Fibroblast of skin of abdomen (primary cell): Measurements from ENCODE around the gene KLHL6.
"Not testable (repeated sequence)": the region's sequence is repeated elsewhere in the genome, so short reads cannot be mapped to it uniquely, and the experiment has no call there.

Experiments used
- DNase-seq: peaks from one replicate; pipeline ENCODE4 v3.0.0-alpha.2; 2013

KLHL6 gene

DNA sequence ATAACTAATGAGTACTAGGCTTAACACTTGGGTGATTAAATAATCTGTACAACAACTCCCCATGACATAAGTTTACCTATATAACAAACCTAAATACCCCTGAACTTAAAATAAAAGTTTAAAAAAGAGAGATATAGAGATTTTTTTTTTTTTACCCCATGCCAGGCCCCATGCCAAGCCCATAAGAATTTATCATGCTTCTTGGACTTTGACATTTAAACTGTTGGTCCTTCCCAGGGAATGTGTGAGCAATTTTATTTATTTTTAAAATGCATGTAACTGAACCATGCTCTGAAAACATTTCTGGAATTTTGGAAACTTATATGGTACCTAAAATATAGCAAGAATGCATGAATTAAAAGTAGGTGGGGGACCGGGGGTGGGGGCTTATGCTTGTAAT, 26.3 kb downstream of the KLHL6 start:
- DNase-seq: no peak

- DNase-seq: not testable (repeated sequence)
Measured at GRCh38 chr3:183528758-183529157, 26.7 kb downstream of the KLHL6 start.

- DNase-seq: no peak
Measured at GRCh38 chr3:183527428-183528379, 27.8 kb downstream of the KLHL6 start.

GRCh38 chr3:183526838-183527427, 28.6 kb downstream of the KLHL6 start:
- no peak for DNase-seq

GRCh38 chr3:183524476-183524875, 31.0 kb downstream of the KLHL6 start:
- DNase-seq: no peak

DNA sequence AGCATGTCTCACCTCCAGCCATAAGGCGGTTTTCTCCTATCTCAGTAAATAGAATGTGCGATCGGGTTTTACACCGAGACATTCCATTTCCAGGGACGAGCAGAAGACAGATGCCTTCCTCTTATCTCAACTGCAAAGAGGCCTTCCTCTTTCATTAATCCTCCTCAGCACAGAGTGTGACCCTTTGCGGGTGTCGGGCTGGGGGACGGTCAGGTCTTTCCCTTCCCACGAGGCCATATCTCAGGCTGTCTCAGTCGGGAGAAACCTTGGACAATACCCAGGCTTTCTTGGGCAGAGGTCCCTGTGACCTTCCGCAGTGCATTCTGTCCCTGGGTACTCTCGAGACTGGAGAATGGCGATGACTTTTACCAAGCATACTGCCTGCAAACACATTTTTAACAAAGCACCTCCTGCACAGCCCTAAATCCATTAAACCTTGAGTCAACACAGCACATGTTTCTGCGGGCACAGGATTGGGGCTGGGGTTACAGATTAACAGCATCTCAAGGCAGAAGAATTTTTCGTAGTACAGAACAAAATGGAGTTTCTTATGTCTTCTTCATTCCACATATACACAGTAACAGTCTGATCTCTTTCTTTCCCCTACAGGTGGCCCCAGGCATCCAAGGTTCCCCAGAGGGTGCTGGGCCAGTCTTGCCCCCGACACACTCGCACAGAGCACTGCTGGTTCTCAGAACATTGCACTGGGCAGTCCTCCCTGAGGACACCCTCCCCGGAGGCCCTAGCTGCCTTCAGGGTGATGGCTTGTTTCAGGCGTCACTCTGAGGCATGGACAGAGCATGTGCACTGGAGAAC, 34.6 kb downstream of the KLHL6 start:
- not testable (repeated sequence) for DNase-seq

GRCh38 chr3:183520295-183520694, 35.2 kb downstream of the KLHL6 start:
- not testable (repeated sequence) for DNase-seq

GRCh38 chr3:183519891-183520290, 35.6 kb downstream of the KLHL6 start:
- no peak for DNase-seq

- DNase-seq: no peak
Measured at GRCh38 chr3:183518491-183519251, 36.8 kb downstream of the KLHL6 start.

DNA sequence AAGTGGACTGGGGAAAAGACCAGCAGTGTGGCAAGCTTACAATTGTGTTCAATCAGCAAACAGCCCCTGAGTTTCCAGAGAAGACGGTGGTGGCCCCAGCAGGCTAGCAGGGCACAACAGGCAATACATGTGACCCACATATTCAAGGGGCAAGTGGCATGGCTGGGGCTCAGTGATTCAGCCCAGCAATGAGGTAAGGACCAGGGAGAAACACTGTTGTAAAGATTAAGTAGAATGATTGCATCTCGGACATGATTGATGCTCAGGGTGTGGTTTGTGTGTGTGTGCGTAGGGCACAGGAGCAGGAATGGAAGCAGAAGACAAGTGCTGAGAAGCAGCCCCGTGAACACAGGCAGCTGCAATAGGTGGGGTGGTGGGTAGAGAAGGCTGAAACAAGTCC, 37.9 kb downstream of the KLHL6 start:
- DNase-seq: no peak

- no peak for DNase-seq
Measured at GRCh38 chr3:183515968-183516851, 39.3 kb downstream of the KLHL6 start.

- DNase-seq: no peak
Measured at GRCh38 chr3:183514021-183514420, 41.5 kb downstream of the KLHL6 start.

- no peak for DNase-seq
Measured at GRCh38 chr3:183513046-183513706, 42.3 kb downstream of the KLHL6 start.

DNA sequence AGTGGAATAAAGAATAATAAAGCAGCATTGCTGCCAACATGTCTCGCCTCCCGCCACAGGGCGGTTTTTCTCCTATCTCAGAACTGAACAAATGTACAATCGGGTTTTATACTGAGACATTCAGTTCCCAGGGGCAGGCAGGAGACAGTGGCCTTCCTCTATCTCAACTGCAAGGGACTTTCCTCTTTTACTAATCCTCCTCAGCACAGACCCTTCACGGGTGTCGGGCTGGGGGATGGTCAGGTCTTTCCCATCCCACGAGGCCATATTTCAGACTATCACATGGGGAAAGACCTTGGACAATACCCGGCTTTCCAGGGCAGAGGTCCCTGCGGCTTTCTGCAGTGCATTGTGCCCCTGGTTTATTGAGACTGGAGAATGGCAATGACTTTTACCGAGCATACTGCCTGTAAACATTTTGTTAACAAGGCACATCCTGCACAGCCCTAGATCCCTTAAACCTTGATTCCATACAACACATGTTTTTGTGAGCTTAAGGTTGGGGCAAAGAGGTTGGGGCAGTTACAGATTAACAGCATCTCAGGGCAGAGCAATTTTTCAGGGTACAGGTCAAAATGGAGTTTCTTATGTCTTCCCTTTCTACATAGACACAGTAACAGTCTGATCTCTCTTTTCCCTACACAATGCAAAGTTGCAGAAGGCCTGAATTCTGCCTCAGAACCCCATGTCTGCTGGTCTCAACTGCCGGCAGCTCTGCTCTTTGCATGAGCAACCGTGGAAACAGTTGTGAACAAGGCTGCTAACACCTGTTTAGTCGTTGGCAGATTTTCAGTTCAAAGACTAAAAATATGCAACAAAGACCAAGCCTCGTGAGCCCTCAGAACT, 44.0 kb downstream of the KLHL6 start:
- DNase-seq: not testable (repeated sequence)

DNA sequence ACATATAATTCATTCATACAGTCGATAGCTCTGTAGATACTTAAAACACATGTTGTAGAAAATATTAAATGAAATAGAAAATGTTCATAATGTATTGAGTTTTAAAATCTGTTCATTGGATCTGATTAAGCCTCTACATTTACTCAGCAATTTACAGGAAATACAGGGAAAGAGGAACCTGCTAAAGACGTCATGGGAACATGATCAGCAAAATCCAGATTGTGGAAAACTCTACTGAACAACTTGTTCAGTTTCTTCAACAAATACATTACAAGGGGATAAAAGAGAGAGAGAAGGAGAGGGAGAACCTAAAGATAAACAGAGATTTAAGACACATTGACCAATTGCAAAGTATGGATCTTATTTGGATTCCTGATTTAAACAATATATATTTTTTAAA, 46.7 kb downstream of the KLHL6 start:
- DNase-seq: no peak

DNA sequence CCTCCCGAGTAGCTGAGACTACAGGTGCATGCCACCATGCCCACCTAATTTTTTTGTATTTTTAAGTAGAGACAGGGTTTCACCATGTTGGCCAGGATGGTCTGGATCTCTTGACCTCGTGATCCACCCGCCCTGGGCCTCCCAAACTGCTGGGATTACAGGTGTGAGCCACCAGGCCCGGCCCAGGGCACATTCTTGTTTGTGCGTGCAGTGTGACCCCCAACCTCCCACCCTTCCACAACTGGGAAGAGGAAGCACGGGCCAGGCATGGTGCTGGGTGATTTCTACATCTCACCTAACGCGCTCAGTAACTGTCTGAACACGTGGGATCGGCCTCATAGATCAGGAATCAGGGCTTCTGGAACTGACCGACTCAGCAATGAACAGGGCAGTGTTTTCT, 48.0 kb downstream of the KLHL6 start:
- no peak for DNase-seq

DNA sequence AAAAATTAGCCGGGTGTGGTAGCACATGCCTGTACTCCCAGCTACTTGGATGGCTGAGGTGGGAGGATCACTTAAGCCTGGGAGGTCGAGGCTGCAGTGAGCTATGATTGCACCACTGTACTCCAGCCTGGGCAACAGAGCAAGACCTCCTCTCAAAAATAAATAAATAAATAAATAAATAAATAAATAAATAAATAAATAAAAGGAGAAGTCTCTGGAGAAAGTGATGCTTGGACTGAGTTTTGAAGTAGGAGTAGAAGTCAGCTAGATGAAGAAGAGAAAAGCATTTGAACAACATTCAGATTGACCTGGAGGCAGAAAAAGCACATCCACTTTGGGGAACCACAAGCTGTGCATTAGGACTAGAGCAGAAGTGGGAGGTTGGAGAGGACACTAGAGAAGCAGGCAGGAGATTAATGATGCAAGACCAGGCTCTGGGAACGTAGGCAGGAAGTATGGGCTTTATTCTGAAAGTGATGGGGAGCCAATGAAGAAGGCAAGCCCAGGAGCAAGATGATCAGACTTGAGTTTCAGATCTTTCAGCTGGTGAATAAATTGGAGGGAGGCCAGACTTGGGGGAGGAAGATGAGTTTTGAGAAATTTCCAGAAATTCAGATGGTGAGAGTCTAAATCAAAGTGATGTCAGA, 48.7 kb downstream of the KLHL6 start:
- DNase-seq: no peak

GRCh38 chr3:183504597-183504996, 50.9 kb downstream of the KLHL6 start:
- DNase-seq: no peak

GRCh38 chr3:183503746-183504145, 51.8 kb downstream of the KLHL6 start:
- no peak for DNase-seq
